Omental fat pad (tissue), 4 donors: ENCODE measurements around the gene TTC1. TPM values are rescaled to one million over a fixed set of nuclear protein-coding genes. Genes with fewer than 3 reads are reported as not detected.
"Not testable (repeated sequence)": the region's sequence is repeated elsewhere in the genome, so short reads cannot be mapped to it uniquely, and the experiment has no call there.

Source experiments
- ATAC-seq: fragments of 150-250 bp; one replicate; pipeline ENCODE4 v1.9.1; 2016; ENCODE audit warnings: mild to moderate bottlenecking, moderate library complexity; ENCODE audit not compliant: low FRiP score
- DNase-seq: peaks from one replicate; pipeline ENCODE4 v3.0.0-alpha.2; 2019; ENCODE audit warnings: low spot score
- CTCF ChIP-seq, 3 donors: fragments of 450-650 bp; IDR thresholded peaks; one replicate each; pipeline ENCODE4 v1.5.1; 2016 to 2017; ENCODE audit warnings: antibody characterized with exemption in 3 of 3, mild to moderate bottlenecking in 3 of 3, moderate library complexity in 2 of 3
- total RNA-seq, 4 donors: library from RNA; depleted of rRNA; stranded (reverse); fragments of >200 nt; gene quantifications; one replicate each; pipeline ENCODE4 v1.1.0, GENCODE V29; 2016

The TTC1 gene
- total RNA-seq, 4 donors from 2014 or later = 27.3 to 36.4 (median 27.8) TPM

DNA sequence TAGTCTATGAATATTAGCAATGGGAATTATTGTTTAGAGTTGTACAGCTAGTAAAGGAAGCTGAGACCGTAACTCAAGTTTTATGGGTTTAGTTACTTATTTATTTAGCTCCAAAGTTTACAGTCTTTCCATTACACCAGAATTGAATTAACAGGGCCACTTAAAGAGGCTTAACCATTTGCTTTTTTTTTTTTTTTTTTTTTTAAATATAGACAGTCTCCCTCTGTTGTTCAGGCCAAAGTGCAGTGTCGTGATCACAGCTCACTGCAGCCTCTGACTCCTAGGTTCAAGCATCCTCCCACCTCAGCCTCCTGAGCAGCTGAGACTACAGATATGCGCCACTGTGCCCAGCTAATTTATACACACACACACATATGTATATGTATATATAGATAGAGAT lies 1.4 kb upstream of the TTC1 start:
- no peak for TF ChIP-seq CTCF (IDR thresholded peaks at IDR 0.05)
- ATAC-seq = no peak
- no peak for DNase-seq

- not testable (repeated sequence) for DNase-seq, ATAC-seq
Measured at GRCh38 chr5:160008529-160008876, 436 bp upstream of the TTC1 start.

- ATAC-seq (peak; percentile 25), DNase-seq (no peak)
- TF ChIP-seq CTCF (IDR thresholded peaks at IDR 0.05) = no peak
Measured at GRCh38 chr5:160009591-160009989, 651 bp downstream of the TTC1 start.

DNA sequence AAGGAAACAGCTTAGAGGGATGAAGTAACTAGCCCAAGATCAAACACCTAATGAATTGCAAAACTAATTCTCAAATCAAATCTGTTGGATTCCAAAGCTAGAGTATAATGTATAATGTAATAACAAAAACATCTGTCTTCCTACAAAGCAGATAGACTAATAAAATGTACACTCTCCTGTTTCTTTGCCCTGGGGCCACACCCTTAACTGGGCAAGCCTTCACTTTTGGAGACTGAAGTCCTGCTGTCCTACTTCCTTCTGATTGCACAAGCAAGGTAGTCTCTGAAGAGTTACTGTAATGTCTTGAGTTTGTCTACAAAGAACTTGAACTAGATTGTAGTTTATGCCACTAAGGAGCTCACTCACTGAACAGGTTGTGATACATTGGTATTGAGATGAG lies 2.5 kb downstream of the TTC1 start:
- no peak for TF ChIP-seq CTCF (IDR thresholded peaks at IDR 0.05)
- no peak for DNase-seq
- no peak for ATAC-seq

DNA sequence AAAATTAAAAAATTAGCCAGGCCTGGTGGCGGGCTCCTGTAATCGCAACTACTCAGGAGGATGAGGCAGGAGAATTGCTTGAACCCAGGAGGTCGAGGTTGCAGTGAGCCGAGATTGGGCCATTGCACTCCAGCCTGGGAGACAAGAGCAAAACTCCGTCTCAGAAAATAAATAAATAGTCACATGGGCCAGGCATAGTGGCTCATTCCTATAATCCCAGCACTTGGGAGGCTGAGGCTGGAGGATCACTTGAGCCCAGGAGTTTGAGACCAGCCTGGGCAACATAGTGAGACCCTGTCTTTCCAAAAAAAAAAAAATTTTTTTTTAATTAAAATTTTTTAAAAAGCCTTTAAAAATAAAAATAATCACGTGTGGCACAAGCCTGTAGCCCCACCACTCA lies 5.3 kb downstream of the TTC1 start:
- not testable (repeated sequence) for ATAC-seq

DNA sequence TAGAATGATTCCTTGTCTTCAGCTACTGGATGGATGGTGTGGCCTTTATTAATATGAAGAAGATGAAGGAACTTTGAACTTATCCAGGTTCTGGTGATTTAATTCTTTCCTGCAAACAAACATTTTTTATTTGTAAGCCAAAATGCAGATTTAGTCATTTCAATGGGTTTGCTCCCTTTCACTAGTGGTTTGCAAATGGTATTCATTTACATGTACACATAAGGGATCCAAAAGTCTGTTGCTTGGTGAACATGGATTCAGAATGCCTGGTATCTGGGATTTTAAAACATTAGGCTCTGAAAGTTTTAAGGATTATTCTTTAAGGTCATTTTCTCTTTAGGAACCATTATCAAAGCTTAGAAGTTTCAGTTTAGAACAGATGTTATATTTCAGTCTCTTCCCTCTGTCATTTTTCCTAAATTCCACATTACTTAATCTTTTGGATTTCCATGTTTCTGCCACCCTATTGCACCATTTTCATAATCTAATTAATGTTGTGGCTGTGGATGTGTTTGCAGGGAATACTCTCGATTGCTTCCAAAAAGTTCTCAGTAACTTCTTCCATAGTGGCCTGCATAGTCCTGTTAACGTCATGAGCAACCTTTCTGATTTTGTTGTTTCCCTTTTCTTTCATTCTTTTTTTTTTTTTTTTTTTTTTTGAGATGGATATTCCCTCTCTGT lies 10.1 kb downstream of the TTC1 start:
- no peak for ATAC-seq
- no peak for TF ChIP-seq CTCF (IDR thresholded peaks at IDR 0.05)
- no peak for DNase-seq

More for the DNA sequence above, 5.3 kb downstream of the TTC1 start:
- DNase-seq = not testable (repeated sequence)

DNA sequence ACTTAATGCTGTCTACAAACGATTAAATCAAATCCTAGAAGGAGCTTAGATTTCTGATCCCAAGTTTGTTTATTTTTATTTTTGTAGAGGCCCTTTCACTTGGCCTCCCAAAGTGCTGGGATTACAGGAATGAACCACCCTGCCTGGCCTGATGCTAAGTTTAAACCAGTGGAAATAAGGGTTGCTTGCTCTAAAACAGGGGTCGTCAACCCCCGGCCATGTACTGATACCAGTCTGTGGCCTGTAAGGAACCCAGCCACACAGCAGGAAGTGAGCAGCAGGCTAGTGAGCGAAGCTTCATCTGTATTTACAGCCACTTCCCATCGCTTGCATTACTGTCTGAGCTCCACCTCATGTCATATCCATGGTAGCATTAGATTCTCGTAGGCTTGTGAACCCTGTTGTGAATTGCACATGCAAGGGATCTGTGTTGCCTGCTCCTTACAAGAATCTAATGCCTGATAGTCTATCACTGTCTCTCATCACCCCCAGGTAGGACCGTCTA lies 11.4 kb downstream of the TTC1 start:
- ATAC-seq = no peak

More for the DNA sequence above, 11.4 kb downstream of the TTC1 start:
- no peak for DNase-seq
- TF ChIP-seq CTCF (IDR thresholded peaks at IDR 0.05) = no peak
